NB4 (cell line): ENCODE measurements around the gene TMEM39A.

Experiments used
- CTCF ChIP-seq: IDR thresholded peaks from one replicate; pipeline ENCODE4 v1.5.1; 2012; ENCODE audit warnings: low read depth, low read length
- MAX ChIP-seq: IDR thresholded peaks from 2 replicates; pipeline ENCODE4 v1.6.1; 2011; ENCODE audit warnings: low read depth, low read length
- MYC ChIP-seq: IDR thresholded peaks from 2 replicates; pipeline ENCODE4 v1.6.1; 2011; ENCODE audit warnings: low read depth, low read length
- POLR2A ChIP-seq: IDR thresholded peaks from 2 replicates; pipeline ENCODE4 v1.6.1; 2011; ENCODE audit warnings: mild to moderate bottlenecking; ENCODE audit not compliant: insufficient read length; ENCODE audit errors: extremely low read depth

DNA sequence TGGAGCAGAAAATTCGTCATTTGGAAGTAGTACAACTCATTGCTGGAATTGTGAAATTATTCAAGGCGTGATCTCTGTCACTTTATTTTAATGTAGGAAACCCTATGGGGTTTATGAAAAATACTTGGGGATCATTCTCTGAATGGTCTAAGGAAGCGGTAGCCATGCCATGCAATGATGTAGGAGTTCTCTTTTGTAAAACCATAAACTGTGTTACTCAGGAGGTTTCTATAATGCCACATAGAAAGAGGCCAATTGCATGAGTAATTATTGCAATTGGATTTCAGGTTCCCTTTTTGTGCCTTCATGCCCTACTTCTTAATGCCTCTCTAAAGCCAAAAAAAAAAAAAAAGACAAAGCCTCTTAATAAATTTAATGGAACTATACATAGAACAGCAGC is 29.4 kb upstream of the TMEM39A start:
- TF ChIP-seq CTCF = no peak
- no peak for TF ChIP-seq MYC
- TF ChIP-seq POLR2A = no peak
- TF ChIP-seq MAX = no peak
